ENCODE measurements around the gene WNK4. TPM values are rescaled to one million over a fixed set of nuclear protein-coding genes. Genes with fewer than 3 reads are reported as not detected.

The WNK4 gene
- total and polyA plus RNA-seq, 9 of the 15 experiments (the other 6 are each of a cell fraction or from before 2014, with no cell fraction given) = 0.32 to 25.8 (median 4.5) TPM

DNA sequence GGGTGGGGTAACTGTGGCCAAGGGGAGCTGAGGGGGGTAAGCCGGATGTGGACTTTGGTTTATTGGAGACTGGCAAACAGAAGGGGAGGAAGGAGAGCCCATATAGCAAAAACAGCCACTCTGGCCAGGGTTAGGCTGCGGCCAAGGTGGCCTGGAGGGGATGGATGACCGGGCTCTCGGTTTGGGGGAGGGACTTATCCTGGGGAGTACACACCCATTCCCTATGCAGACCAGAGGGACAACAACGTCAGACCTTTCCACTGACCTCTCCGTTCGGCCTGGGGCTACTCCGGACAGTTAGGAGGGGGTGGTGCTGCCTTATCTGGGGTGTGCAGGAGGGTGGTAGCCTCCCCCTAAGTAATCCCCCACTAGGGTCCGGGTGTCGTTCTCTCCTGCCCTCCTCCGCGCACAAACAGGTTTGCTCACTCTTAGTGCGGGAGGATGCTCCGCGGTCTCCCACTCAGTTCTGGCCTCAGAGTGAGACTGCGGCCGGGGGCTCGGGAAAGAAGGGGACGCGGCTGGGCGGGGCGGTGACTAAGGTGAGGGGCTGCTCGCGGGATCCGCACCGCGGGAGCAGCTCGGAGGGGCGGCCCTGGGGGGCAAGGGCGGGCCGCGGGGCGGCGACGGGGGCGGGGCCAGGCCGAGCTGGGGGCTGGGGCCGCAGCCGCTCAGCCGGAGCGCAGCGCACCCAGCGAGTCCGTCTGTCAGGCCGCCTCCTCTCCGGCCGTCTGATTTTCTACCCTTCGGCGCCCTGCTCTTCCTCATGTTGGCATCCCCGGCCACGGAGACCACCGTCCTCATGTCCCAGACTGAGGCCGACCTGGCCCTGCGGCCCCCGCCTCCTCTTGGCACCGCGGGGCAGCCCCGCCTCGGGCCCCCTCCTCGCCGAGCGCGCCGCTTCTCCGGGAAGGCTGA lies at the start of gene WNK4 (continued):
- no peak for TF ChIP-seq BRF1 (IDR thresholded peaks at IDR 0.05; ENCODE audit: borderline replicate concordance, extremely low read depth, insufficient read length)
- no peak for TF ChIP-seq SP2 (IDR thresholded peaks at IDR 0.05; ENCODE audit: extremely low read depth, low read depth, low read length, poor library complexity, severe bottlenecking)
- no peak for TF ChIP-seq ZNF75A (CRISPR knock-in tag; IDR thresholded peaks at IDR 0.05)
- TF ChIP-seq ZNF408 (CRISPR knock-in tag; IDR thresholded peaks at IDR 0.05; ENCODE audit: low read depth) = no peak
- TF ChIP-seq ZBTB7A (IDR thresholded peaks at IDR 0.05; ENCODE audit: borderline replicate concordance, control insufficient read depth, low read depth, low read length) = peak; percentile 99
- peak; percentile 32; the same call in 1 of the 2 replicates for TF ChIP-seq ZKSCAN1 (IDR thresholded peaks at IDR 0.05; ENCODE audit: low read depth, low read length)
- TF ChIP-seq ATF7 (IDR thresholded peaks at IDR 0.05) = peak; percentile 79
- TF ChIP-seq FOXP1 (CRISPR knock-in tag; IDR thresholded peaks at IDR 0.05) = no peak
- no peak for TF ChIP-seq SETDB1 (IDR thresholded peaks at IDR 0.05; ENCODE audit: low read length)
- TF ChIP-seq, protein P1, sequence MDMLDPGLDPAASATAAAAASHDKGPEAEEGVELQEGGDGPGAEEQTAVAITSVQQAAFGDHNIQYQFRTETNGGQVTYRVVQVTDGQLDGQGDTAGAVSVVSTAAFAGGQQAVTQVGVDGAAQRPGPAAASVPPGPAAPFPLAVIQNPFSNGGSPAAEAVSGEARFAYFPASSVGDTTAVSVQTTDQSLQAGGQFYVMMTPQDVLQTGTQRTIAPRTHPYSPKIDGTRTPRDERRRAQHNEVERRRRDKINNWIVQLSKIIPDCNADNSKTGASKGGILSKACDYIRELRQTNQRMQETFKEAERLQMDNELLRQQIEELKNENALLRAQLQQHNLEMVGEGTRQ (CRISPR knock-in tag; IDR thresholded peaks at IDR 0.05) = no peak
- TF ChIP-seq SAFB (IDR thresholded peaks at IDR 0.05; ENCODE audit: borderline replicate concordance, low read depth, low read length) = no peak
- no peak for TF ChIP-seq ELF1 (tag; IDR thresholded peaks at IDR 0.05)
- TF ChIP-seq DMBX1 (CRISPR knock-in tag; IDR thresholded peaks at IDR 0.05; ENCODE audit: borderline replicate concordance) = no peak
- TF ChIP-seq, protein P2, sequence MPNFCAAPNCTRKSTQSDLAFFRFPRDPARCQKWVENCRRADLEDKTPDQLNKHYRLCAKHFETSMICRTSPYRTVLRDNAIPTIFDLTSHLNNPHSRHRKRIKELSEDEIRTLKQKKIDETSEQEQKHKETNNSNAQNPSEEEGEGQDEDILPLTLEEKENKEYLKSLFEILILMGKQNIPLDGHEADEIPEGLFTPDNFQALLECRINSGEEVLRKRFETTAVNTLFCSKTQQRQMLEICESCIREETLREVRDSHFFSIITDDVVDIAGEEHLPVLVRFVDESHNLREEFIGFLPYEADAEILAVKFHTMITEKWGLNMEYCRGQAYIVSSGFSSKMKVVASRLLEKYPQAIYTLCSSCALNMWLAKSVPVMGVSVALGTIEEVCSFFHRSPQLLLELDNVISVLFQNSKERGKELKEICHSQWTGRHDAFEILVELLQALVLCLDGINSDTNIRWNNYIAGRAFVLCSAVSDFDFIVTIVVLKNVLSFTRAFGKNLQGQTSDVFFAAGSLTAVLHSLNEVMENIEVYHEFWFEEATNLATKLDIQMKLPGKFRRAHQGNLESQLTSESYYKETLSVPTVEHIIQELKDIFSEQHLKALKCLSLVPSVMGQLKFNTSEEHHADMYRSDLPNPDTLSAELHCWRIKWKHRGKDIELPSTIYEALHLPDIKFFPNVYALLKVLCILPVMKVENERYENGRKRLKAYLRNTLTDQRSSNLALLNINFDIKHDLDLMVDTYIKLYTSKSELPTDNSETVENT (CRISPR knock-in tag; IDR thresholded peaks at IDR 0.05) = 0 out of 2 replicates have a peak, but pooled peaks have one; percentile 25
- TF ChIP-seq, protein P3, sequence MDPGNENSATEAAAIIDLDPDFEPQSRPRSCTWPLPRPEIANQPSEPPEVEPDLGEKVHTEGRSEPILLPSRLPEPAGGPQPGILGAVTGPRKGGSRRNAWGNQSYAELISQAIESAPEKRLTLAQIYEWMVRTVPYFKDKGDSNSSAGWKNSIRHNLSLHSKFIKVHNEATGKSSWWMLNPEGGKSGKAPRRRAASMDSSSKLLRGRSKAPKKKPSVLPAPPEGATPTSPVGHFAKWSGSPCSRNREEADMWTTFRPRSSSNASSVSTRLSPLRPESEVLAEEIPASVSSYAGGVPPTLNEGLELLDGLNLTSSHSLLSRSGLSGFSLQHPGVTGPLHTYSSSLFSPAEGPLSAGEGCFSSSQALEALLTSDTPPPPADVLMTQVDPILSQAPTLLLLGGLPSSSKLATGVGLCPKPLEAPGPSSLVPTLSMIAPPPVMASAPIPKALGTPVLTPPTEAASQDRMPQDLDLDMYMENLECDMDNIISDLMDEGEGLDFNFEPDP (CRISPR knock-in tag; IDR thresholded peaks at IDR 0.05) = no peak
- TF ChIP-seq, protein P4, sequence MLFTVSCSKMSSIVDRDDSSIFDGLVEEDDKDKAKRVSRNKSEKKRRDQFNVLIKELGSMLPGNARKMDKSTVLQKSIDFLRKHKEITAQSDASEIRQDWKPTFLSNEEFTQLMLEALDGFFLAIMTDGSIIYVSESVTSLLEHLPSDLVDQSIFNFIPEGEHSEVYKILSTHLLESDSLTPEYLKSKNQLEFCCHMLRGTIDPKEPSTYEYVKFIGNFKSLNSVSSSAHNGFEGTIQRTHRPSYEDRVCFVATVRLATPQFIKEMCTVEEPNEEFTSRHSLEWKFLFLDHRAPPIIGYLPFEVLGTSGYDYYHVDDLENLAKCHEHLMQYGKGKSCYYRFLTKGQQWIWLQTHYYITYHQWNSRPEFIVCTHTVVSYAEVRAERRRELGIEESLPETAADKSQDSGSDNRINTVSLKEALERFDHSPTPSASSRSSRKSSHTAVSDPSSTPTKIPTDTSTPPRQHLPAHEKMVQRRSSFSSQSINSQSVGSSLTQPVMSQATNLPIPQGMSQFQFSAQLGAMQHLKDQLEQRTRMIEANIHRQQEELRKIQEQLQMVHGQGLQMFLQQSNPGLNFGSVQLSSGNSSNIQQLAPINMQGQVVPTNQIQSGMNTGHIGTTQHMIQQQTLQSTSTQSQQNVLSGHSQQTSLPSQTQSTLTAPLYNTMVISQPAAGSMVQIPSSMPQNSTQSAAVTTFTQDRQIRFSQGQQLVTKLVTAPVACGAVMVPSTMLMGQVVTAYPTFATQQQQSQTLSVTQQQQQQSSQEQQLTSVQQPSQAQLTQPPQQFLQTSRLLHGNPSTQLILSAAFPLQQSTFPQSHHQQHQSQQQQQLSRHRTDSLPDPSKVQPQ (CRISPR knock-in tag; IDR thresholded peaks at IDR 0.05; ENCODE audit: borderline replicate concordance) = no peak
- TF ChIP-seq SAP30 (IDR thresholded peaks at IDR 0.05; ENCODE audit: borderline replicate concordance, insufficient read depth, low read depth, low read length, poor library complexity, severe bottlenecking) = no peak
- no peak for TF ChIP-seq PHTF2 (CRISPR knock-in tag; IDR thresholded peaks at IDR 0.05)
- TF ChIP-seq ERF (CRISPR knock-in tag; IDR thresholded peaks at IDR 0.05) = no peak
- peak; percentile 62; the same call in 1 of the 2 replicates for TF ChIP-seq SP1 (CRISPR knock-in tag; IDR thresholded peaks at IDR 0.05)

Data from K562 (cell line).